OCI-LY1 (cell line): ENCODE results near the gene ANKRD39.

Experiments used
- H2AFZ ChIP-seq: fragments of 200-600 bp; sonication (generic), shearing (Covaris generic); 2 replicates; pipeline ENCODE4 v1.6.0; 2014; ENCODE audit warnings: antibody characterized with exemption, mild to moderate bottlenecking, low read length
- H3F3A ChIP-seq: fragments of 200-600 bp; sonication (generic), shearing (Covaris generic); 2 replicates; pipeline ENCODE4 v1.6.0; 2014; ENCODE audit warnings: mild to moderate bottlenecking, antibody characterized with exemption, low read length, moderate library complexity; ENCODE audit not compliant: insufficient read depth
- H3K27ac ChIP-seq: fragments of 200-600 bp; sonication (generic); 2 replicates; pipeline ENCODE4 v1.5.1; 2014; ENCODE audit warnings: low read length, mixed run types, mild to moderate bottlenecking, low read depth; ENCODE audit not compliant: poor library complexity, severe bottlenecking
- H3K27me3 ChIP-seq: fragments of 200-600 bp; sonication (generic); 2 replicates; pipeline ENCODE4 v1.6.0; 2014; ENCODE audit warnings: antibody characterized with exemption, mild to moderate bottlenecking, low read length, moderate library complexity; ENCODE audit not compliant: insufficient read depth
- H3K36me3 ChIP-seq: fragments of 200-600 bp; sonication (generic); 2 replicates; pipeline ENCODE4 v1.6.1; 2014; ENCODE audit warnings: mild to moderate bottlenecking, antibody characterized with exemption, low read length, moderate library complexity, mixed read lengths; ENCODE audit not compliant: insufficient read depth
- H3K4me1 ChIP-seq: fragments of 200-600 bp; sonication (generic); 2 replicates; pipeline ENCODE4 v1.5.1; 2014; ENCODE audit warnings: mild to moderate bottlenecking, low read length, moderate library complexity; ENCODE audit not compliant: insufficient read depth, severe bottlenecking
- H3K4me2 ChIP-seq: fragments of 200-600 bp; sonication (generic), shearing (Covaris generic); 2 replicates; pipeline ENCODE4 v1.6.1; 2014; ENCODE audit warnings: low read length
- H3K4me3 ChIP-seq: fragments of 200-600 bp; sonication (generic); 2 replicates; pipeline ENCODE4 v1.5.1; 2014; ENCODE audit warnings: low read length, low read depth, mild to moderate bottlenecking, mixed read lengths; ENCODE audit not compliant: poor library complexity, severe bottlenecking
- H3K79me2 ChIP-seq: fragments of 200-600 bp; shearing (Covaris generic); 2 replicates; pipeline ENCODE4 v1.6.1; 2016; ENCODE audit warnings: mixed run types, low read length, mixed read lengths; ENCODE audit not compliant: insufficient read depth
- H3K9ac ChIP-seq: fragments of 200-600 bp; sonication (generic), shearing (Covaris generic); 2 replicates; pipeline ENCODE4 v1.6.1; 2014; ENCODE audit warnings: mild to moderate bottlenecking, low read length, mixed read lengths
- H3K9me2 ChIP-seq: fragments of 200-600 bp; sonication (generic), shearing (Covaris generic); 2 replicates; pipeline ENCODE4 v1.6.1; 2014; ENCODE audit warnings: low read depth, mild to moderate bottlenecking, low read length, mixed read lengths
- H3K9me3 ChIP-seq: fragments of 200-600 bp; shearing (Covaris generic); 2 replicates; pipeline ENCODE4 v1.6.1; 2014; ENCODE audit warnings: low read length, mixed read lengths
- H4K20me1 ChIP-seq: fragments of 200-600 bp; sonication (generic), shearing (Covaris generic); 2 replicates; pipeline ENCODE4 v1.6.0; 2016; ENCODE audit warnings: mild to moderate bottlenecking, low read length; ENCODE audit not compliant: insufficient read depth
- EZH2 ChIP-seq: fragments of 200-600 bp; sonication (generic), shearing (Covaris generic); IDR thresholded peaks from 2 replicates; pipeline ENCODE4 v1.8.0; 2017; ENCODE audit warnings: borderline replicate concordance, mixed run types, mild to moderate bottlenecking, antibody characterized with exemption, low read length, moderate library complexity, mixed read lengths
- TF ChIP-seq, protein P1 (sequence below): fragments of 200-600 bp; sonication (generic), shearing (Covaris generic); IDR thresholded peaks from 2 replicates; pipeline ENCODE4 v1.5.1; 2017; ENCODE audit warnings: mild to moderate bottlenecking, antibody characterized with exemption, low read length, moderate library complexity, mixed read lengths

ANKRD39 gene

DNA sequence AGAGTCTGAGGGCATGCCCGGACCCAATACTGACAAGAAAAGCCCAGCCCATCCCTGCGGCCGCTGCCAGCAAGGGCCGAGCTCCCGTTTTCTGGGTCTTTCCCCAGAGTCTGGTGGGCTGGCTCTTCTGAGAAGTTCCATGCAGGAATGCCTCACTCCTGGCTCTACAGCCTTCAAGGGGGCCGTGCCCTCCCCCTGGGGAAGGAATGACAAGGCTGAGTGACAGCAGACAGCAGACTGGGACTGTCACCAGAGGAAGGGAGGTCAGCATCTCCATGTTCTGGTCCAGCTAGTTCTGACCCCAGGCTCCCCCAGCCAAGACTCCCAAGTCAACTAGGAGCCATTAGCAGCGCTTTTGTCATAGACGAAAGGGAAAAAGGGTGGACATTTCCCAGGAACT lies 25.1 kb upstream of the ANKRD39 start:
- peaks cover 9% of the 10 kb centered on the region for H3K27me3 ChIP-seq
- H3K4me2 ChIP-seq, result no peak overlapping the region
- no peak overlapping the region for H3K9ac ChIP-seq
- no peak overlapping the region for H3K4me3 ChIP-seq
- no peaks in the 10 kb centered on the region for H4K20me1 ChIP-seq
- H3K9me3 ChIP-seq, result no peaks in the 10 kb centered on the region
- no peaks in the 10 kb centered on the region for H3K79me2 ChIP-seq
- TF ChIP-seq, protein P1, sequence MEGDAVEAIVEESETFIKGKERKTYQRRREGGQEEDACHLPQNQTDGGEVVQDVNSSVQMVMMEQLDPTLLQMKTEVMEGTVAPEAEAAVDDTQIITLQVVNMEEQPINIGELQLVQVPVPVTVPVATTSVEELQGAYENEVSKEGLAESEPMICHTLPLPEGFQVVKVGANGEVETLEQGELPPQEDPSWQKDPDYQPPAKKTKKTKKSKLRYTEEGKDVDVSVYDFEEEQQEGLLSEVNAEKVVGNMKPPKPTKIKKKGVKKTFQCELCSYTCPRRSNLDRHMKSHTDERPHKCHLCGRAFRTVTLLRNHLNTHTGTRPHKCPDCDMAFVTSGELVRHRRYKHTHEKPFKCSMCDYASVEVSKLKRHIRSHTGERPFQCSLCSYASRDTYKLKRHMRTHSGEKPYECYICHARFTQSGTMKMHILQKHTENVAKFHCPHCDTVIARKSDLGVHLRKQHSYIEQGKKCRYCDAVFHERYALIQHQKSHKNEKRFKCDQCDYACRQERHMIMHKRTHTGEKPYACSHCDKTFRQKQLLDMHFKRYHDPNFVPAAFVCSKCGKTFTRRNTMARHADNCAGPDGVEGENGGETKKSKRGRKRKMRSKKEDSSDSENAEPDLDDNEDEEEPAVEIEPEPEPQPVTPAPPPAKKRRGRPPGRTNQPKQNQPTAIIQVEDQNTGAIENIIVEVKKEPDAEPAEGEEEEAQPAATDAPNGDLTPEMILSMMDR, result no peak
- TF ChIP-seq EZH2, result no peak
- H3K4me1 ChIP-seq, result no peaks in the 10 kb centered on the region
- H3K9me2 ChIP-seq, result no peaks in the 10 kb centered on the region
- no peaks in the 10 kb centered on the region for H3K36me3 ChIP-seq
- no peaks in the 10 kb centered on the region for H3F3A ChIP-seq
- no peak overlapping the region for H3K27ac ChIP-seq
- H2AFZ ChIP-seq, result no peak overlapping the region

DNA sequence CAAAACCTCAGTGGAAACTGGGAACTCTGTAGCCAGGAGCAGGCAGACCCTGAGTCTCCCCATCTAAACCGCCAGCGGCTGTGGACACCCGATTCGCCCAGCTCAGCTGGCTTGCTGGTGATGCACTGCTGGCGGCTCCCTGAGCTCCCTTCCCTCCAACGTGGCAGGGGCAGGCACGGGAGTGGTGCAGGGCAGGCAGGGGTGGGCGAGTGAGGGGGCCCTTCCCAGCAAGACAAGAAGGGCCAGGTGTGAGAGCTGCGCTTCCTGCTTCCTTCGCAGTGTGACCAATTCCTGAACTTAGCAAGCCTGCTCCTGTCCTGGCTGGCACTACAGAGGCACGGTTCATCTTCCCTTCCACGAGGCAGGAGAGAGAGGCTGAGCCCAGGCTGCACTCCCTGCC lies 24.4 kb upstream of the ANKRD39 start:
- TF ChIP-seq, protein P1, result no peak
- TF ChIP-seq EZH2, result no peak
- H3K9me2 ChIP-seq, result no peaks in the 10 kb centered on the region
- H3K9ac ChIP-seq, result no peak overlapping the region
- no peaks in the 10 kb centered on the region for H4K20me1 ChIP-seq
- H3K79me2 ChIP-seq, result no peaks in the 10 kb centered on the region
- H3K27ac ChIP-seq, result no peak overlapping the region
- no peaks in the 10 kb centered on the region for H3K4me1 ChIP-seq
- no peak overlapping the region for H3K4me2 ChIP-seq
- no peaks in the 10 kb centered on the region for H3K9me3 ChIP-seq
- H2AFZ ChIP-seq, result no peak overlapping the region
- no peaks in the 10 kb centered on the region for H3K36me3 ChIP-seq
- no peak overlapping the region for H3K4me3 ChIP-seq
- peaks cover 9% of the 10 kb centered on the region for H3K27me3 ChIP-seq
- H3F3A ChIP-seq, result no peaks in the 10 kb centered on the region

DNA sequence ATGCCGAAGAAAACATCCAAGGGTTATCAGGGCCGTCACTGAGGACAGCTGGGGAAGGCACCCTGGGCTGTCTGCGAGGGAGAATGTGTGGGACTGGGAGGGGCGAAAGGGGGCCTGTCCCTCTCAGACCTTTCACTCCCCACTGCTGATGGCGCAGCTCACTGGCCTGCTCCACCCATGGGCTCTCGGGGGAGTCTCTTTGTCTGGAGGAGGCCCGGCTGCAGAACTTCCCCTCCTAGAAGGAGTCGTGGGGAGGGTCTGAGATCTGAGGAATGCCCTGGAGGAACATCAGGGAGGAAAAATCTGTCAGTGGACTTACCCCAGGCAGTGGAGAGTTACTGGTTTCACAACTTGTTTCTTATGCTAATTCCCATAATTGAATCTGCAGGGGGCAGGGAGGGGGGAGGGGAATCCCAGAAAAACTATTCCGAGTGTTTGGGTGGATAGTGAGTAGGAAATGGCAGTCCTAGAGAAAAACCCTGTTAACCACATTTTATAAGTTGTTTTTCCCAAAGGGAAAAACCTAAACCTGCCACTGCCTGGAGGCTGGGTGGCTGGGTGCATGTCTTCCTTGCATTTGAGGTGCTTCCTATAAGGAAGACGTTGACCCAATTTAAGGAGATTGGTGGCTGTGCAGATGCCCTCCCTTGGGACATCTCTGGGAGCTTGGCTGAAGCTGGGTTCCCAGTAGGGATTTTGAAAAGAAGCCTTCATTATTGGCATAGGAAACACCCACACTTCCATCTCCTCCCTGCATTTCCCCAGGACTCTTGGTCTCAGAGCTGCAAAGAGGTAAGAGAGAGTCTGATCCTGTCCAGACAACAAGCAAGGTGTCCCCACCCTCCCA lies 23.8 kb upstream of the ANKRD39 start:
- Histone ChIP-seq H3F3A (no peaks in the 10 kb centered on the region), H3K27me3 (peaks cover 9% of the 10 kb centered on the region), H2AFZ (no peak overlapping the region), H3K27ac (no peak overlapping the region), H3K36me3 (no peaks in the 10 kb centered on the region), H3K4me1 (no peaks in the 10 kb centered on the region), H4K20me1 (no peaks in the 10 kb centered on the region), H3K9ac (no peak overlapping the region), H3K79me2 (no peaks in the 10 kb centered on the region), H3K9me2 (no peaks in the 10 kb centered on the region), H3K4me3 (no peak overlapping the region), H3K4me2 (no peak overlapping the region), H3K9me3 (no peaks in the 10 kb centered on the region)
- TF ChIP-seq EZH2, result no peak
- TF ChIP-seq, protein P1, result no peak
